Measurements from ENCODE around the gene MARCHF3. TPM values are rescaled to one million over a fixed set of nuclear protein-coding genes. Genes with fewer than 3 reads are reported as not detected.

Gene MARCHF3
- total RNA-seq, 2 experiments from 2014 or later: 5.4 to 7.0 TPM

DNA sequence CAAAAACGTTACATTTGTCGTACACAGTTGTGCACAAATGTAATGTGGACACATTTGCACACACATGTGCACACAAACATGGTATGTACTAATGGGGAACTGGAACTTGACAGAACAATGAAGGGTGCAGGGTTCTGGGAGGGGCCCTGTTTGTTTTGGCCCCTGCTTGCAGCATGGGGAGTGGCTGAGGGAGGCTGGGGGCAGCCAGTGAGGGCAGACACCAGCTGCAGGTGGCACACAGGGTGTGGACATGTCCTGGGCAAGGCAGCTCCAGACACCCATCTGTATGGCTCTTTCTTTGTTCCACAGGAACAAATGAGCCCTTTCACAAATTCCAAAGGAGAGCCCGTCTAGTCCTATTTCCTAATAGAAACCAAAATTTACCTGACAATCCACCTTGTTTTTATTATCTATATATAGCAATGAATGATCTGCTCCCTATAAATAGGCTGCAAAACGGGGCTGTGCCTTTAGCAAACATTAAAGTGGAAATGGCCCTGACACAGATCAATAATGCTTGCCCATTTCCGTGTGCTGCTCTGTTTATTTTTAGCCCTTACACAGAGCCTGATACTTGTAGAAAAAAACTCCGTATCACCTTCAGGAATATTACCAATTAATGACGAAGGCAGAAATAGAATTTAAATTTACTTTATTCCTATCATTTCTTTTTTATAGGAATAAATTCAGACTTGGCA is 26.4 kb downstream of the MARCHF3 start:
- POLR2A ChIA-PET: interaction anchor here (0.7 to 1.5 kb wide), 4 partner anchors 11 to 382 kb away, joined by 3 to 4 read pairs (median 4); no protein-coding TSS in a partner anchor
- no TSS peak for BruUV-seq (replicated peaks)
- CTCF ChIA-PET (ENCODE audit: unreplicated experiment): no interaction called here

DNA sequence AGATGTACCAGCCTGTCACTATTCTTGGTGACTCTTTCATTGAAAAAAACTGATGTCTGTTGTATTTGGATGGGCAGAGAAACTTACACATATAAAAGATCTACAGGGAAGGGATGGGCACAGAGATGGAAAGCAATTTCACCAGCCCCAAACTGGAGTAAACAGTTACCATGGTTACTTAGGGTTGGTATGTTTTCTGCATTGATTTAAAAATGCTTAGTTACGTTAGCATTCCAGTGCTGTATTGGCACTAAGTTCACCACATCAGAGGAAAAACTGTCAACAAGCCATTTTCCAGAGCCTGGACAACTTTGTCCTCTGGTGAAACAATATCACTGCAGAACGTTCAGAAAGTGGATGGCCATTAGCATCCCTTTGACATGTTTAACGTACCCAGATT is 28.0 kb downstream of the MARCHF3 start:
- Histone ChIP-seq H3K4me2 (ENCODE audit: low read length) (no peak overlapping the region), H4K20me1 (ENCODE audit: insufficient read depth, low read length) (no peaks in the 10 kb centered on the region), H3K36me3 (ENCODE audit: insufficient read depth, low read length) (no peaks in the 10 kb centered on the region), H2AFZ (ENCODE audit: low read length) (no peak overlapping the region), H3K4me1 (ENCODE audit: insufficient read depth, low read length, poor library complexity, severe bottlenecking) (peaks cover 28% of the 10 kb centered on the region), H3K4me3 (ENCODE audit: low read depth, low read length, poor library complexity, severe bottlenecking) (no peak overlapping the region), H3K9me2 (ENCODE audit: insufficient read depth, low read length) (no peaks in the 10 kb centered on the region), H3K27ac (ENCODE audit: low read depth, low read length, poor library complexity, severe bottlenecking) (no peak overlapping the region), H3K9me3 (ENCODE audit: low read length) (no peaks in the 10 kb centered on the region), H3K79me2 (ENCODE audit: insufficient read depth, low read depth, low read length) (no peaks in the 10 kb centered on the region; the same call in 1 of the 2 replicates)
- no peak for DNase-seq (ENCODE audit: low spot score)
- BruUV-seq (replicated peaks): no TSS peak
- ChIA-PET POLR2A (no interaction called here), CTCF (ENCODE audit: unreplicated experiment) (no interaction called here)
- intact Hi-C loops (cut with micrococcal nuclease; ENCODE audit: unreplicated experiment): no loop called here
- TF ChIP-seq EZH2phosphoT487 (IDR thresholded peaks at IDR 0.05; ENCODE audit: borderline replicate concordance, low read depth, low read length) (no peak), CTCF (conservative IDR thresholded peaks at IDR 0.05; ENCODE audit: low read length) (no peak)

More for the DNA sequence above, 26.4 kb downstream of the MARCHF3 start:
- intact Hi-C loops (cut with micrococcal nuclease; ENCODE audit: unreplicated experiment): no loop called here
- Histone ChIP-seq H4K20me1 (ENCODE audit: insufficient read depth, low read length) (no peaks in the 10 kb centered on the region), H3K36me3 (ENCODE audit: insufficient read depth, low read length) (no peaks in the 10 kb centered on the region), H3K9me2 (ENCODE audit: insufficient read depth, low read length) (no peaks in the 10 kb centered on the region), H3K4me3 (ENCODE audit: low read depth, low read length, poor library complexity, severe bottlenecking) (no peak overlapping the region), H3K79me2 (ENCODE audit: insufficient read depth, low read depth, low read length) (no peaks in the 10 kb centered on the region), H3K4me2 (ENCODE audit: low read length) (no peak overlapping the region), H3K27ac (ENCODE audit: low read depth, low read length, poor library complexity, severe bottlenecking) (no peak overlapping the region), H3K9me3 (ENCODE audit: low read length) (no peaks in the 10 kb centered on the region), H2AFZ (ENCODE audit: low read length) (no peak overlapping the region), H3K4me1 (ENCODE audit: insufficient read depth, low read length, poor library complexity, severe bottlenecking) (peaks cover 13% of the 10 kb centered on the region)
- no peak for DNase-seq (ENCODE audit: low spot score)
- no peak for TF ChIP-seq EZH2phosphoT487 (IDR thresholded peaks at IDR 0.05; ENCODE audit: borderline replicate concordance, low read depth, low read length)
- no peak for TF ChIP-seq CTCF (conservative IDR thresholded peaks at IDR 0.05; ENCODE audit: low read length)

GRCh38 chr5:127001621-127002296 is 28.6 kb downstream of the MARCHF3 start:
- H3K79me2 ChIP-seq (ENCODE audit: insufficient read depth, low read depth, low read length): no peaks in the 10 kb centered on the region; the same call in 1 of the 2 replicates
- POLR2A ChIA-PET: interaction anchor here (0.9 kb wide), 1 partner anchor 15 kb away, joined by 4 read pairs; no protein-coding TSS in a partner anchor
- intact Hi-C loops (cut with micrococcal nuclease; ENCODE audit: unreplicated experiment): no loop called here

More at GRCh38 chr5:127001621-127002296, 28.6 kb downstream of the MARCHF3 start:
- Histone ChIP-seq H3K4me3 (ENCODE audit: low read depth, low read length, poor library complexity, severe bottlenecking) (no peak overlapping the region), H4K20me1 (ENCODE audit: insufficient read depth, low read length) (no peaks in the 10 kb centered on the region), H3K9me2 (ENCODE audit: insufficient read depth, low read length) (no peaks in the 10 kb centered on the region), H3K4me2 (ENCODE audit: low read length) (no peak overlapping the region), H3K36me3 (ENCODE audit: insufficient read depth, low read length) (no peaks in the 10 kb centered on the region), H2AFZ (ENCODE audit: low read length) (no peak overlapping the region), H3K27ac (ENCODE audit: low read depth, low read length, poor library complexity, severe bottlenecking) (no peak overlapping the region), H3K4me1 (ENCODE audit: insufficient read depth, low read length, poor library complexity, severe bottlenecking) (peaks cover 28% of the 10 kb centered on the region), H3K9me3 (ENCODE audit: low read length) (no peaks in the 10 kb centered on the region)
- no peak for TF ChIP-seq CTCF (conservative IDR thresholded peaks at IDR 0.05; ENCODE audit: low read length)
- no peak for TF ChIP-seq EZH2phosphoT487 (IDR thresholded peaks at IDR 0.05; ENCODE audit: borderline replicate concordance, low read depth, low read length)
- CTCF ChIA-PET (ENCODE audit: unreplicated experiment): no interaction called here
- no TSS peak for BruUV-seq (replicated peaks)
- DNase-seq (ENCODE audit: low spot score): no peak
